ENCODE results near the gene TMEM178B. TPM values are rescaled to one million over a fixed set of nuclear protein-coding genes. Genes with fewer than 3 reads are reported as not detected.

The TMEM178B gene
- total RNA-seq, 1 donor from 2014 or later: 0.68 TPM

- Mint-ChIP-seq H3K4me3 (no peak overlapping the region), H3K4me1 (no peaks in the 10 kb centered on the region), H3K27ac (no peak overlapping the region), H3K9me3 (peaks cover 3% of the 10 kb centered on the region), H3K36me3 (ENCODE audit: low read depth) (no peaks in the 10 kb centered on the region), H3K27me3 (peaks cover 5% of the 10 kb centered on the region)
- no peak for DNase-seq
- intact Hi-C loops (cut with micrococcal nuclease): no loop called here
These were observed 227.0 kb downstream of the TMEM178B start for GRCh38 chr7:141300816-141301215.

DNA sequence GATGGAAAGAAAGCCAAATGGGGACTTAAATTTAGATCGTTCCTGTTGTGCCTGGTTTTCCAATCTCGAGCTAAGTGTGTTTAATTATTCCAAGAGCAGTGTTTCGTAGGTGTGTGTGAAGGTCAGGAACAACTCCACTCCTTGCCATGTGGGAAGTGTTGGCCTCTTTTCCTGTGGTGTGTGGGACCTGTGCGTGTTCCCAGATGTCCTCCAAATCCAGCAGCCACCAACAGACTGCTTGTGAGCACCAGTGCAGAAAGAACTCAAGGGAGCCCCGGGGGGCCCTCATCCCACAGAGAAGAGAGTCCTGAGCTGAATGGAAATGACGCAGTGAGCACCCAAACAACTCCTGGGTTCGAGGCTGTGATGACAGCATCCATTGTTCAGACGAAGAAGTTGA is 227.7 kb downstream of the TMEM178B start:
- no peak for DNase-seq
- Mint-ChIP-seq H3K27me3 (peaks cover 4% of the 10 kb centered on the region), H3K27ac (no peak overlapping the region), H3K4me1 (no peaks in the 10 kb centered on the region), H3K36me3 (ENCODE audit: low read depth) (no peaks in the 10 kb centered on the region), H3K4me3 (no peak overlapping the region), H3K9me3 (peaks cover 3% of the 10 kb centered on the region)
- intact Hi-C loops (cut with micrococcal nuclease): no loop called here

GRCh38 chr7:141302617-141303016 is 228.8 kb downstream of the TMEM178B start:
- no peak for DNase-seq
- H3K4me3 Mint-ChIP-seq: no peak overlapping the region
- no peak overlapping the region for H3K27ac Mint-ChIP-seq
- H3K27me3 Mint-ChIP-seq: peaks cover 2% of the 10 kb centered on the region
- H3K36me3 Mint-ChIP-seq (ENCODE audit: low read depth): no peaks in the 10 kb centered on the region
- no peaks in the 10 kb centered on the region for H3K4me1 Mint-ChIP-seq
- intact Hi-C loops (cut with micrococcal nuclease): no loop called here
- peaks cover 3% of the 10 kb centered on the region for H3K9me3 Mint-ChIP-seq

GRCh38 chr7:141304291-141304690 is 230.4 kb downstream of the TMEM178B start:
- Mint-ChIP-seq H3K9me3 (no peaks in the 10 kb centered on the region), H3K27me3 (peaks cover 2% of the 10 kb centered on the region)
- intact Hi-C loops (cut with micrococcal nuclease): no loop called here

DNA sequence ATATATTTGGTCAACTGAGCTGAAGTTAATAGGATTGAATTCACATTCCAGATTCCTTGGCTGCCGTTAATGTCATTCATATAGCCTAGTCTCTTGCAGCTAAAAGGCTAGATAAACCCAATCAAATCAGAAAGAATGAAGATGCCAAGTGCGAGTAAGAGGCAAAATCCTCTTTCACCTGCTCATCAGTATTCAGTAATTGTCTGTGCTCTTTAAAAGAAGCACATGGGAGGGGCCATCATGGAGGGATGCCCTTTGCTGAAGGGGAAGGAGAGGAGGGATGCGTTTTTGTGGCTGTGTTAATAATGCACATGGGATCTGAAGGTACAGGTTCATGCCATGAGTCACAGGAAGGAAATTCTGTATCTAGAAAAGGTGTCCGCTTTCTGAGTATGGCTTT is 232.2 kb downstream of the TMEM178B start:
- Mint-ChIP-seq H3K4me3 (no peak overlapping the region), H3K36me3 (ENCODE audit: low read depth) (no peaks in the 10 kb centered on the region), H3K27me3 (peaks cover 5% of the 10 kb centered on the region), H3K27ac (no peak overlapping the region), H3K9me3 (no peaks in the 10 kb centered on the region), H3K4me1 (no peaks in the 10 kb centered on the region)
- DNase-seq: no peak
- intact Hi-C loops (cut with micrococcal nuclease): no loop called here

More at GRCh38 chr7:141304291-141304690, 230.4 kb downstream of the TMEM178B start:
- Mint-ChIP-seq H3K36me3 (ENCODE audit: low read depth) (no peaks in the 10 kb centered on the region), H3K4me1 (no peaks in the 10 kb centered on the region), H3K4me3 (no peak overlapping the region), H3K27ac (no peak overlapping the region)
- no peak for DNase-seq

- Mint-ChIP-seq H3K9me3 (no peaks in the 10 kb centered on the region), H3K4me1 (no peaks in the 10 kb centered on the region), H3K36me3 (ENCODE audit: low read depth) (no peaks in the 10 kb centered on the region), H3K27me3 (peaks cover 9% of the 10 kb centered on the region), H3K27ac (no peak overlapping the region), H3K4me3 (no peak overlapping the region)
- no peak for DNase-seq
- intact Hi-C loops (cut with micrococcal nuclease): no loop called here
These were observed 238.5 kb downstream of the TMEM178B start for GRCh38 chr7:141312395-141312794.

GRCh38 chr7:141312828-141313521 is 239.1 kb downstream of the TMEM178B start:
- H3K36me3 Mint-ChIP-seq (ENCODE audit: low read depth): no peaks in the 10 kb centered on the region
- intact Hi-C loops (cut with micrococcal nuclease): no loop called here
- H3K27ac Mint-ChIP-seq: no peak overlapping the region
- H3K4me3 Mint-ChIP-seq: no peak overlapping the region
- peaks cover 9% of the 10 kb centered on the region for H3K27me3 Mint-ChIP-seq
- no peak for DNase-seq
- no peaks in the 10 kb centered on the region for H3K4me1 Mint-ChIP-seq
- H3K9me3 Mint-ChIP-seq: no peaks in the 10 kb centered on the region

- Mint-ChIP-seq H3K27me3 (peaks cover 9% of the 10 kb centered on the region), H3K36me3 (ENCODE audit: low read depth) (no peaks in the 10 kb centered on the region), H3K27ac (no peak overlapping the region), H3K4me3 (no peak overlapping the region), H3K4me1 (peaks cover 2% of the 10 kb centered on the region), H3K9me3 (no peaks in the 10 kb centered on the region)
- no peak for DNase-seq
- intact Hi-C loops (cut with micrococcal nuclease): no loop called here
These were observed 240.0 kb downstream of the TMEM178B start for GRCh38 chr7:141313896-141314295.

DNA sequence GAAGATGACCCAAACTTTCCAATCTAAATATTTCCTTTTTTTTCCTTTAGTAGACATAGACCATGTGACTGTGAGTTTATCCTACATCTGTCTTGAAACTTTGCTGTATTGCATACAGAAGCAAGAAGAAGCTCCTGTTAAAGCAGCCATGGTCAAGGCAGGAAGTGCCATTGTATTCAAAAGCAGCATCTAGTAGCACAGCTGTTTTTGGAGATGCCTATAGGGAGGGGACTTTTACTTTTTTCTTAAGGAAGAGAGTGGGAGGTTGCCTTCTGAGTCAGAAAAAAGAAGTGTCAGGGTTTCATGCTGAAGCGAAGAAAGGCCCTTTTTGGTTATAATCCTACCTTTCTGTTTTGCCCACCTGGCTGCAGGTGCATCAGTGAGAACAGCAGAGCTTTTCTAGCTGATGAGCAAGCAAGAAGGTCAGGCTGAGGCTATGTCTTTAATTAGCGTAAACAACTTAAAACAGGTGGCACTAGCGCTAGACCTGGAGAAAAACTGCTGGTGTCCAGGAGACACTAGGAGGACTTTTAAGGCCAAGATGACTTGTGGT is 243.2 kb downstream of the TMEM178B start:
- Mint-ChIP-seq H3K27me3 (peaks cover 6% of the 10 kb centered on the region), H3K27ac (no peak overlapping the region), H3K36me3 (ENCODE audit: low read depth) (no peaks in the 10 kb centered on the region), H3K9me3 (peaks cover 4% of the 10 kb centered on the region), H3K4me3 (no peak overlapping the region), H3K4me1 (peaks cover 2% of the 10 kb centered on the region)
- intact Hi-C loops (cut with micrococcal nuclease): no loop called here
- DNase-seq: no peak

GRCh38 chr7:141320287-141320686 is 246.4 kb downstream of the TMEM178B start:
- no peak overlapping the region for H3K27ac Mint-ChIP-seq
- intact Hi-C loops (cut with micrococcal nuclease): no loop called here
- H3K36me3 Mint-ChIP-seq (ENCODE audit: low read depth): no peaks in the 10 kb centered on the region
- peaks cover 3% of the 10 kb centered on the region for H3K27me3 Mint-ChIP-seq
- peaks cover 2% of the 10 kb centered on the region for H3K4me1 Mint-ChIP-seq
- H3K4me3 Mint-ChIP-seq: no peak overlapping the region
- no peak for DNase-seq
- H3K9me3 Mint-ChIP-seq: peaks cover 4% of the 10 kb centered on the region

GRCh38 chr7:141322383-141322782 is 248.5 kb downstream of the TMEM178B start:
- no peak for DNase-seq
- no peak overlapping the region for H3K27ac Mint-ChIP-seq
- H3K4me1 Mint-ChIP-seq: peaks cover 2% of the 10 kb centered on the region
- H3K27me3 Mint-ChIP-seq: peaks cover 3% of the 10 kb centered on the region
- no peaks in the 10 kb centered on the region for H3K36me3 Mint-ChIP-seq (ENCODE audit: low read depth)
- H3K9me3 Mint-ChIP-seq: peaks cover 4% of the 10 kb centered on the region
- intact Hi-C loops (cut with micrococcal nuclease): no loop called here
- no peak overlapping the region for H3K4me3 Mint-ChIP-seq

DNA sequence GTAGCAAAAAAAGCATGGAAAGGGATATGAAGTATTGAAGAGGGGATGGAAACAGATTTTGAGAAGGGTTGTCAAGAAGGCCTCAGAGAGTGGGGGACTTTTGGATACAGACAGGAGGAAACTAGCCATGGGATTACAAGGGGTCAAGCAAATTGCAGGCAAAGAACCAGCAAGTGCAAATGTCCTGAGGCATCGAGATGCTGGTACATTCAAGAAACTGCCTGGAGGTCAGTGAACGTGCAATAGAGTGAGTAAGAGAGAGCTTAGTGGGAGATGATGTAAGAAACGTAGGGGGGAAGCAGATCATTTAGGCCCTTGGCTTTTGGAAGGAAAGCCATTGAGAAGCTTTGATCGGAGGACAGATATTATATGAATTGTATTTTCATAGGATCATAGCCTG is 250.0 kb downstream of the TMEM178B start:
- Mint-ChIP-seq H3K4me3 (no peak overlapping the region), H3K27me3 (peaks cover 3% of the 10 kb centered on the region), H3K9me3 (peaks cover 4% of the 10 kb centered on the region), H3K36me3 (ENCODE audit: low read depth) (no peaks in the 10 kb centered on the region), H3K27ac (no peak overlapping the region), H3K4me1 (no peaks in the 10 kb centered on the region)
- intact Hi-C loops (cut with micrococcal nuclease): no loop called here
- DNase-seq: no peak

DNA sequence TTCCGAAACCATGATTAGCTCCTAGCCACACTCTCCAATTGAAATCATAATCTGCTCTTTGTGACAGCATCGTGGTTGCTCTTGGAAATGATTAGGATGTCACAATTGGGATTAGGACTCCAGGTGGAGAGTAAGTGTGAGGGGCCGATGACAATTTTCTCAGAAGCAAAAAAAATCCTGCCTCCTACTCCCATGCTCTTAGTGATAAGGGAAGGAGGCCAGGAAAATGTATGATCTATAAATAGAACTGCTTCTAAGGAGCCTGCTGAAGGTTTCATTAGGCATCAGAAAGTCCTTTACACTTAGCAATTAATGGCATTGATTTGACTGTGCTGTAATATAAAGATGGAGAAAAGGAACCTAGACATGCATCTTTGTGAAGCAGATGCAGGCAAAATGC is 251.0 kb downstream of the TMEM178B start:
- Mint-ChIP-seq H3K4me1 (no peaks in the 10 kb centered on the region), H3K27me3 (peaks cover 3% of the 10 kb centered on the region), H3K9me3 (peaks cover 3% of the 10 kb centered on the region), H3K27ac (no peak overlapping the region), H3K36me3 (ENCODE audit: low read depth) (no peaks in the 10 kb centered on the region), H3K4me3 (no peak overlapping the region)
- DNase-seq: no peak
- intact Hi-C loops (cut with micrococcal nuclease): no loop called here

DNA sequence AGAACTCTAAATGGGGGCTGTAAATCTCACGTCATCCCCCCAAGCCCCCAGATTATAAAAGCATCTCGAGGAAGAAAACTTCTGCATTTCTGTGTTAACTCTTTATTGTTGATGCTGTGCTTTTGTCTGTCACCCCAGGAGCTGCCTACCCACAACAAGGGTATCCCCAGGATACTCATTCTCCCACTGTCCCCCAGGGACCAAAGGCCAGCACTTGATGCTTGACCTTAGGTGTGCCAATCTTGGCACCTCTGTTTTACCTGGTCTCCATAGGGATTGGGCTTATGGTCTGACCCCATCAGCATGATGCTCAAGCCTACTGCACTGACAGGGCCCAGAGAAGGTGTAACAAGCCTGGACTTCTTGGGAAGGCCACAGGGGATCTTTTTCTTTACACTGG is 251.4 kb downstream of the TMEM178B start:
- no peaks in the 10 kb centered on the region for H3K4me1 Mint-ChIP-seq
- no peak overlapping the region for H3K27ac Mint-ChIP-seq
- H3K27me3 Mint-ChIP-seq: peaks cover 3% of the 10 kb centered on the region
- intact Hi-C loops (cut with micrococcal nuclease): no loop called here
- no peaks in the 10 kb centered on the region for H3K9me3 Mint-ChIP-seq
- H3K4me3 Mint-ChIP-seq: no peak overlapping the region
- no peaks in the 10 kb centered on the region for H3K36me3 Mint-ChIP-seq (ENCODE audit: low read depth)
- DNase-seq: no peak

DNA sequence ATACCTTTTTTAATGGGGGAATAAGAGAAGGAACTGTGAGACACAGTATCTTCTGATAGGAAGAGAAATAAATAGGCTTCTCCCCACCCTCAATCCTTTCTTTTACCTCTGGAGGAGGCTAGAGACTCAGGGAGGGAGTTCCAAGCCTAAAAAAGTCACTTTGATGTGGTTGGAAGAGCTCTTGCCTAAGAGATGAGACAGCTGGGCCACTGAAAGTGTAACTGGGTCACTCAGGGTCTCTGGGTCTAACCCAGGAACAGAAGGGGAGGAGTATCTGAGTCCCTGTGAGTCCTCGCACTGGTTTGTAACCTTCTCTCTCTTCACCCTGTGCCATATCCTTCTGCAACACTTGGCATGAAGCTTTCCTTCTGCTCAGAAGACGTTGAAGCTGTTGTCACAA is 254.4 kb downstream of the TMEM178B start:
- Mint-ChIP-seq H3K27ac (no peak overlapping the region), H3K4me3 (no peak overlapping the region), H3K36me3 (ENCODE audit: low read depth) (no peaks in the 10 kb centered on the region), H3K9me3 (no peaks in the 10 kb centered on the region), H3K27me3 (peaks cover 3% of the 10 kb centered on the region), H3K4me1 (no peaks in the 10 kb centered on the region)
- no peak for DNase-seq
- intact Hi-C loops (cut with micrococcal nuclease): no loop called here

Data from activated CD4-positive, alpha-beta T cell treated with anti-CD3 and anti-CD28 coated beads, Interleukin-2, amount 10 ng/mL, durations not matched to agents 24 days and 14 days (primary cell).